ENCODE results near the gene MYOZ1. TPM values are rescaled to one million over a fixed set of nuclear protein-coding genes. Genes with fewer than 3 reads are reported as not detected.

Gene MYOZ1
- total and polyA plus RNA-seq, 2 of the 4 experiments (the other 2 are of a cell fraction) = 0.18 to 0.29 TPM

DNA sequence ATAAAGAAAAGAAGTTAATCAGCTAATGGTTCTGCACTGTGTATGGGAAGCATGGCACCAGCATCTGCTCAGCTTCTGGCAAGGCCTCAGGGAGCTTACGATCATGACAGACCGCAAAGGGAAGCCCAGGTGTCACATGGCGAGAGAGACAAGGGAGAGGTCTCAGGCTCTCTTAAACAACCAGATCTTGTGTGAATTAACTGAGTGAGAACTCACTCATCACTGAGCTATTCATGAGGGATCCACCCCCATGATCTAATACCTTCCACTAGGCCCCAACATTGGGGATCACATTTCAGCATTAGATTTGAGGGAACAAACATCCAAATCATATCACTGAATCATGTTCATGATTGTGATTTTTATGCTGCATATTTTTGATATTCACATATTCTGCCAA lies 55.9 kb downstream of the MYOZ1 start:
- no peak overlapping the region for H3K14ac ChIP-seq (replicated peaks; ENCODE audit: low read depth, low read length)
- no peak overlapping the region for H4K91ac ChIP-seq (ENCODE audit: insufficient read depth, low read depth, low read length)
- no peaks in the 10 kb centered on the region for H4K20me1 ChIP-seq (ENCODE audit: insufficient read depth, low read length)
- intact Hi-C loops (cut with micrococcal nuclease) (no loop called here), in situ Hi-C loops (cut with MboI; ENCODE audit: low sequenced_read_pairs) (no loop called here), dilution Hi-C loops (cut with HindIII; ENCODE audit: low sequenced_read_pairs, unreplicated experiment) (no loop called here)
- no peaks in the 10 kb centered on the region; the same call in 1 of the 2 replicates for H3K9me1 ChIP-seq (ENCODE audit: insufficient read depth, low read length)
- H2AK9ac ChIP-seq (replicated peaks; ENCODE audit: low read depth, low read length, poor library complexity) = no peak overlapping the region
- H2AFZ ChIP-seq (replicated peaks; ENCODE audit: low read length, poor library complexity) = no peak overlapping the region
- ATAC-seq (ENCODE audit: low read depth) = no peak
- H3K27me3 ChIP-seq (ENCODE audit: control insufficient read depth, insufficient read depth, low read length) = no peaks in the 10 kb centered on the region
- no peak overlapping the region for H3K9ac ChIP-seq (ENCODE audit: low read depth, low read length)
- H3K4me3 ChIP-seq (ENCODE audit: insufficient read depth, low read depth, low read length) = no peak overlapping the region
- TF ChIP-seq RAD21 (IDR thresholded peaks at IDR 0.05; ENCODE audit: low read length) = no peak
- no peak for TF ChIP-seq USF2 (IDR thresholded peaks at IDR 0.05; ENCODE audit: low read depth, low read length)
- no peak for TF ChIP-seq MXI1 (IDR thresholded peaks at IDR 0.05; ENCODE audit: borderline replicate concordance, low read depth, low read length)
- no peak for TF ChIP-seq SMC3 (IDR thresholded peaks at IDR 0.05; ENCODE audit: low read depth, low read length)
- TF ChIP-seq CEBPB (IDR thresholded peaks at IDR 0.05; ENCODE audit: low read depth, low read length) = no peak
- TF ChIP-seq MAZ (IDR thresholded peaks at IDR 0.05; ENCODE audit: borderline replicate concordance, low read depth, low read length) = no peak
- no peak for TF ChIP-seq CHD1 (IDR thresholded peaks at IDR 0.05; ENCODE audit: low read depth, low read length)
- TF ChIP-seq POLR2A (IDR thresholded peaks at IDR 0.05; ENCODE audit: low read depth, low read length) = no peak
- no peak for TF ChIP-seq FOS (IDR thresholded peaks at IDR 0.05; ENCODE audit: low read depth, low read length)
- no peak for TF ChIP-seq BHLHE40 (IDR thresholded peaks at IDR 0.05; ENCODE audit: low read depth, low read length)
- no peak for TF ChIP-seq RCOR1 (IDR thresholded peaks at IDR 0.05; ENCODE audit: insufficient replicate concordance, low read length)
- TF ChIP-seq, protein P1, sequence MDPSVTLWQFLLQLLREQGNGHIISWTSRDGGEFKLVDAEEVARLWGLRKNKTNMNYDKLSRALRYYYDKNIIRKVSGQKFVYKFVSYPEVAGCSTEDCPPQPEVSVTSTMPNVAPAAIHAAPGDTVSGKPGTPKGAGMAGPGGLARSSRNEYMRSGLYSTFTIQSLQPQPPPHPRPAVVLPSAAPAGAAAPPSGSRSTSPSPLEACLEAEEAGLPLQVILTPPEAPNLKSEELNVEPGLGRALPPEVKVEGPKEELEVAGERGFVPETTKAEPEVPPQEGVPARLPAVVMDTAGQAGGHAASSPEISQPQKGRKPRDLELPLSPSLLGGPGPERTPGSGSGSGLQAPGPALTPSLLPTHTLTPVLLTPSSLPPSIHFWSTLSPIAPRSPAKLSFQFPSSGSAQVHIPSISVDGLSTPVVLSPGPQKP (IDR thresholded peaks at IDR 0.05; ENCODE audit: borderline replicate concordance, low read depth, low read length) = no peak
- TF ChIP-seq NFE2L2 (IDR thresholded peaks at IDR 0.05; ENCODE audit: low read depth, low read length) = no peak
- TF ChIP-seq, protein P2, sequence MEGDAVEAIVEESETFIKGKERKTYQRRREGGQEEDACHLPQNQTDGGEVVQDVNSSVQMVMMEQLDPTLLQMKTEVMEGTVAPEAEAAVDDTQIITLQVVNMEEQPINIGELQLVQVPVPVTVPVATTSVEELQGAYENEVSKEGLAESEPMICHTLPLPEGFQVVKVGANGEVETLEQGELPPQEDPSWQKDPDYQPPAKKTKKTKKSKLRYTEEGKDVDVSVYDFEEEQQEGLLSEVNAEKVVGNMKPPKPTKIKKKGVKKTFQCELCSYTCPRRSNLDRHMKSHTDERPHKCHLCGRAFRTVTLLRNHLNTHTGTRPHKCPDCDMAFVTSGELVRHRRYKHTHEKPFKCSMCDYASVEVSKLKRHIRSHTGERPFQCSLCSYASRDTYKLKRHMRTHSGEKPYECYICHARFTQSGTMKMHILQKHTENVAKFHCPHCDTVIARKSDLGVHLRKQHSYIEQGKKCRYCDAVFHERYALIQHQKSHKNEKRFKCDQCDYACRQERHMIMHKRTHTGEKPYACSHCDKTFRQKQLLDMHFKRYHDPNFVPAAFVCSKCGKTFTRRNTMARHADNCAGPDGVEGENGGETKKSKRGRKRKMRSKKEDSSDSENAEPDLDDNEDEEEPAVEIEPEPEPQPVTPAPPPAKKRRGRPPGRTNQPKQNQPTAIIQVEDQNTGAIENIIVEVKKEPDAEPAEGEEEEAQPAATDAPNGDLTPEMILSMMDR (conservative IDR thresholded peaks at IDR 0.05; ENCODE audit: low read depth, low read length) = no peak
- TF ChIP-seq RFX5 (IDR thresholded peaks at IDR 0.05; ENCODE audit: low read depth, low read length) = no peak
- no peak for TF ChIP-seq MAFK (IDR thresholded peaks at IDR 0.05; ENCODE audit: low read depth, low read length)
- no peak overlapping the region for H3K56ac ChIP-seq (ENCODE audit: extremely low read depth, insufficient read depth, low read length)
- H3K9me3 ChIP-seq (ENCODE audit: control insufficient read depth, insufficient read depth, low read length) = peaks cover 3% of the 10 kb centered on the region
- no peak overlapping the region for H2AK5ac ChIP-seq (ENCODE audit: low read depth, low read length)
- no peak overlapping the region; the same call in 1 of the 2 replicates for H3K4ac ChIP-seq (ENCODE audit: low read depth, low read length)
- no peak overlapping the region for H2BK20ac ChIP-seq (ENCODE audit: low read depth, low read length)
- ChIA-PET CTCF (no interaction called here), POLR2A (ENCODE audit: unreplicated experiment) (no interaction called here)
- H2BK120ac ChIP-seq (ENCODE audit: low read depth, low read length) = no peak overlapping the region
- H4K5ac ChIP-seq (ENCODE audit: low read depth, low read length) = no peak overlapping the region
- H3K36me3 ChIP-seq (ENCODE audit: control insufficient read depth, insufficient read depth, low read length) = no peaks in the 10 kb centered on the region
- no CpG with 5 or more reads among the region's 3 CpGs for WGBS, 2 experiments (ENCODE audit: extremely low coverage in 2 of 2, insufficient read length in 1 of 2)
- no peak overlapping the region for H3K27ac ChIP-seq (ENCODE audit: insufficient read depth, low read length)
- no TSS peak for BruUV-seq (replicated peaks)
- no peak overlapping the region for H4K8ac ChIP-seq (ENCODE audit: low read depth in 2 of 2, low read length in 2 of 2)
- peaks cover 0 to 6% of the 10 kb centered on the region in 2 experiments; a peak in 2 of 4 replicates for H3K79me1 ChIP-seq (ENCODE audit: low read depth in 1 of 2, low read length in 2 of 2)
- peaks cover 6% of the 10 kb centered on the region for H3K4me1 ChIP-seq (ENCODE audit: control insufficient read depth, insufficient read depth, low read length)
- no peak overlapping the region for H3K23ac ChIP-seq (ENCODE audit: low read depth, low read length)
- no peak overlapping the region; the same call in 1 of the 2 replicates for H3K18ac ChIP-seq (ENCODE audit: low read depth, low read length)
- no peak overlapping the region for H3K4me2 ChIP-seq (ENCODE audit: low read depth, low read length)
- DNase-seq = peak; percentile 28
- H2BK5ac ChIP-seq (ENCODE audit: low read depth, low read length, poor library complexity, severe bottlenecking) = no peak overlapping the region
- H2BK15ac ChIP-seq (ENCODE audit: low read depth, low read length) = no peak overlapping the region; the same call in 2 of the 3 replicates

Measured in IMR-90 (cell line).